ENCODE measurements around the gene SYTL3. TPM values are rescaled to one million over a fixed set of nuclear protein-coding genes. Genes with fewer than 3 reads are reported as not detected.

The SYTL3 gene
- total RNA-seq, 2 donors from 2014 or later = 0.58 to 0.79 TPM

DNA sequence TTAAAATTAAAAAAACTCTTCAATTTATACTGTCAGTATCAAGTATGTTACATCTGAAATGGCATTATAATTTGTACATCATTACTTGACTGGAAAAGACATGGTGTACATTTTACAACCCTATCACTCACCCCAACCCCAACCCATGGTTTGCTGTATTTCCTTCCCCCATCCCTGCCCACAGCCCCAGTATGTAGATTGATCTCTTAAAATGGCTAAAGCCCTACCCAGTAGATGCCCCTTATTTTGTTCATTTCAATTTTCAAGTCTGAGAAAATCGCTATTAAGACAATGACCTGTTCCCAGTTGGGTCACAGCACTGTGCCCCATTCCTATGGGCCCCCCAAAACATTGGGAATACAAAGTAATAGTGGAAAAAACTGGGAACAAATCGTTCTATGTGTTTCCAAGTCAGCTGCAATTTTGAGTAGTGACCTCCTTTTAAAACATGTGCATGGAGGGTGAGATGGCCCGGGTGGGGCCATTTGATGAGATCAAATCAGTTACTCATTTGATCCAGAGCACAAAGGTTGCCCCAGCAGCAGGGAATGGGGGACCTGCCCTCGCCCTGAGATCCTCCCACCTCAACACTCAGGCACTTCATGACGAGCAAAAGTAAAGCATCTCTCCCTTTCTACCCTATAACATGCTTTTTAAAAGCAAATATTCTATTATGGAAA is 156.0 kb downstream of the SYTL3 start:
- H3K4me3 Mint-ChIP-seq = no peak overlapping the region
- Histone ChIP-seq H3K9ac (ENCODE audit: extremely low read depth, low read length, poor library complexity, severe bottlenecking) (no peak overlapping the region), H3K36me3 (ENCODE audit: control insufficient read depth, insufficient read depth, low read length) (peaks cover 71% of the 10 kb centered on the region), H3K4me1 (ENCODE audit: control insufficient read depth, insufficient read depth, low read length) (peaks cover 22% of the 10 kb centered on the region), H3K9me3 (ENCODE audit: control insufficient read depth, low read length) (no peaks in the 10 kb centered on the region), H3K27ac (ENCODE audit: low read depth, low read length) (no peak overlapping the region), H3K4me3 (ENCODE audit: low read length) (no peak overlapping the region), H3K27me3 (ENCODE audit: control insufficient read depth, insufficient read depth, low read length, poor library complexity, severe bottlenecking) (no peaks in the 10 kb centered on the region)
- peak overlapping the region; percentile 41 for H3K27ac Mint-ChIP-seq
- DNase-seq = peak; percentile 45
- H3K36me3 Mint-ChIP-seq (ENCODE audit: low read depth) = peaks cover 51% of the 10 kb centered on the region
- 89 to 100% methylated on average over 1 to 4 of the region's 5 CpGs for WGBS, 2 experiments (ENCODE audit: insufficient coverage in 1 of 2, insufficient read length in 1 of 2)
- TF ChIP-seq, protein P1, sequence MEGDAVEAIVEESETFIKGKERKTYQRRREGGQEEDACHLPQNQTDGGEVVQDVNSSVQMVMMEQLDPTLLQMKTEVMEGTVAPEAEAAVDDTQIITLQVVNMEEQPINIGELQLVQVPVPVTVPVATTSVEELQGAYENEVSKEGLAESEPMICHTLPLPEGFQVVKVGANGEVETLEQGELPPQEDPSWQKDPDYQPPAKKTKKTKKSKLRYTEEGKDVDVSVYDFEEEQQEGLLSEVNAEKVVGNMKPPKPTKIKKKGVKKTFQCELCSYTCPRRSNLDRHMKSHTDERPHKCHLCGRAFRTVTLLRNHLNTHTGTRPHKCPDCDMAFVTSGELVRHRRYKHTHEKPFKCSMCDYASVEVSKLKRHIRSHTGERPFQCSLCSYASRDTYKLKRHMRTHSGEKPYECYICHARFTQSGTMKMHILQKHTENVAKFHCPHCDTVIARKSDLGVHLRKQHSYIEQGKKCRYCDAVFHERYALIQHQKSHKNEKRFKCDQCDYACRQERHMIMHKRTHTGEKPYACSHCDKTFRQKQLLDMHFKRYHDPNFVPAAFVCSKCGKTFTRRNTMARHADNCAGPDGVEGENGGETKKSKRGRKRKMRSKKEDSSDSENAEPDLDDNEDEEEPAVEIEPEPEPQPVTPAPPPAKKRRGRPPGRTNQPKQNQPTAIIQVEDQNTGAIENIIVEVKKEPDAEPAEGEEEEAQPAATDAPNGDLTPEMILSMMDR (conservative IDR thresholded peaks at IDR 0.05) = no peak
- H3K27me3 Mint-ChIP-seq (ENCODE audit: insufficient read depth) = no peaks in the 10 kb centered on the region
- H3K9me3 Mint-ChIP-seq = no peaks in the 10 kb centered on the region
- H3K4me1 Mint-ChIP-seq = peaks cover 82% of the 10 kb centered on the region

GRCh38 chr6:158807515-158808441 is 157.9 kb downstream of the SYTL3 start:
- H3K4me1 ChIP-seq (ENCODE audit: control insufficient read depth, insufficient read depth, low read length) = peaks cover 23% of the 10 kb centered on the region
- H3K4me3 ChIP-seq (ENCODE audit: low read length) = no peak overlapping the region
- 70% methylated on average over 5 to 8 of the region's 8 CpGs for WGBS, 2 experiments (ENCODE audit: insufficient coverage in 1 of 2, insufficient read length in 1 of 2)
- H3K27me3 ChIP-seq (ENCODE audit: control insufficient read depth, insufficient read depth, low read length, poor library complexity, severe bottlenecking) = no peaks in the 10 kb centered on the region
- Mint-ChIP-seq H3K4me1 (peaks cover 87% of the 10 kb centered on the region), H3K27ac (peak overlapping the region; percentile 81), H3K9me3 (no peaks in the 10 kb centered on the region), H3K4me3 (peak overlapping the region; percentile 19), H3K36me3 (ENCODE audit: low read depth) (peaks cover 63% of the 10 kb centered on the region), H3K27me3 (ENCODE audit: insufficient read depth) (no peaks in the 10 kb centered on the region)
- no peak overlapping the region for H3K9ac ChIP-seq (ENCODE audit: extremely low read depth, low read length, poor library complexity, severe bottlenecking)
- peak; percentile 50 for DNase-seq
- no peaks in the 10 kb centered on the region for H3K9me3 ChIP-seq (ENCODE audit: control insufficient read depth, low read length)
- TF ChIP-seq, protein P1 (conservative IDR thresholded peaks at IDR 0.05) = peak; percentile 12
- H3K27ac ChIP-seq (ENCODE audit: low read depth, low read length) = no peak overlapping the region
- peaks cover 76% of the 10 kb centered on the region for H3K36me3 ChIP-seq (ENCODE audit: control insufficient read depth, insufficient read depth, low read length)

- H3K36me3 Mint-ChIP-seq (ENCODE audit: low read depth) = peaks cover 68% of the 10 kb centered on the region
- peak overlapping the region; percentile 19 for H3K4me3 Mint-ChIP-seq
- peak; percentile 54 for DNase-seq
- H3K9ac ChIP-seq (ENCODE audit: extremely low read depth, low read length, poor library complexity, severe bottlenecking) = no peak overlapping the region
- no peaks in the 10 kb centered on the region for H3K27me3 Mint-ChIP-seq (ENCODE audit: insufficient read depth)
- peaks cover 92% of the 10 kb centered on the region for H3K4me1 Mint-ChIP-seq
- TF ChIP-seq, protein P1 (conservative IDR thresholded peaks at IDR 0.05) = peak; percentile 48
- peaks cover 23% of the 10 kb centered on the region for H3K4me1 ChIP-seq (ENCODE audit: control insufficient read depth, insufficient read depth, low read length)
- no peak overlapping the region for H3K4me3 ChIP-seq (ENCODE audit: low read length)
- H3K27ac Mint-ChIP-seq = peak overlapping the region; percentile 20
- no peaks in the 10 kb centered on the region for H3K27me3 ChIP-seq (ENCODE audit: control insufficient read depth, insufficient read depth, low read length, poor library complexity, severe bottlenecking)
- H3K9me3 ChIP-seq (ENCODE audit: control insufficient read depth, low read length) = no peaks in the 10 kb centered on the region
- peaks cover 83% of the 10 kb centered on the region for H3K36me3 ChIP-seq (ENCODE audit: control insufficient read depth, insufficient read depth, low read length)
- no peak overlapping the region for H3K27ac ChIP-seq (ENCODE audit: low read depth, low read length)
- no peaks in the 10 kb centered on the region for H3K9me3 Mint-ChIP-seq
- WGBS, 2 experiments (ENCODE audit: insufficient coverage in 1 of 2, insufficient read length in 1 of 2) = 93 to 94% methylated on average over 2 to 6 of the region's 6 CpGs
Observed at GRCh38 chr6:158808442-158808833, 158.6 kb downstream of the SYTL3 start.

Data from endodermal cell (in vitro differentiated cells).